Measurements from ENCODE around the gene TNKS1BP1.

GRCh38 chr11:57262157-57262556 lies 62.6 kb downstream of the TNKS1BP1 start:
- TF ChIP-seq CTCF (conservative IDR thresholded peaks at IDR 0.05) (no peak), EZH2 (IDR thresholded peaks at IDR 0.05; ENCODE audit: low read depth) (no peak)

Data from PC-9 (cell line).